MCF 10A (cell line): ENCODE results near the gene DHRS13. TPM values are rescaled to one million over a fixed set of nuclear protein-coding genes. Genes with fewer than 3 reads are reported as not detected.

Source experiments
- microRNA-seq: library from miRNA; unstranded; fragments of <30 nt; microRNA quantifications from one replicate; pipeline ENCODE4 v1.2.0, GENCODE V29; 2022
- total RNA-seq: library from RNA; stranded (reverse); gene quantifications from 2 replicates; pipeline ENCODE4 v1.2.3, GENCODE V29; 2022

The DHRS13 gene
- total RNA-seq, 1 experiment from 2014 or later: 9.5 TPM

Small RNA genes within 50 kb of the gene (microRNA-seq; reads per million reads assigned to microRNA genes)
- gene MIR451B: not detected

Other genes with a start within 250 kb of the DHRS13 start
- 31.4 and 31.8 TPM in 2 replicates for gene SDF2, start 241.2 kb downstream of the DHRS13 start, total RNA-seq
- gene SUPT6H, start 240.9 kb downstream of the DHRS13 start, total RNA-seq: 81.7 and 86.4 TPM in 2 replicates
- 0.86 and 1.1 TPM in 2 replicates for gene PROCA1, start 191.2 kb downstream of the DHRS13 start, total RNA-seq
- gene RAB34, start 185.2 kb downstream of the DHRS13 start, total RNA-seq: 90.0 and 105 TPM in 2 replicates
- gene RPL23A, start 183.1 kb downstream of the DHRS13 start, total RNA-seq: 1,941 and 2,110 TPM in 2 replicates
- gene TLCD1, start 176.8 kb downstream of the DHRS13 start, total RNA-seq: 13.4 and 18.7 TPM in 2 replicates
- 4.5 and 8.6 TPM in 2 replicates for gene NEK8, start 174.3 kb downstream of the DHRS13 start, total RNA-seq
- gene TRAF4, start 159.1 kb downstream of the DHRS13 start, total RNA-seq: 106 and 126 TPM in 2 replicates
- gene FAM222B, start 60.3 kb downstream of the DHRS13 start, total RNA-seq: 18.5 and 22.2 TPM in 2 replicates
- 51.6 and 53.7 TPM in 2 replicates for gene ERAL1, start 48.1 kb downstream of the DHRS13 start, total RNA-seq
- 98.5 and 126 TPM in 2 replicates for gene FLOT2, start 5.3 kb downstream of the DHRS13 start, total RNA-seq
- 37.6 and 38.2 TPM in 2 replicates for gene PHF12, start 48.4 kb upstream of the DHRS13 start, total RNA-seq
- gene SEZ6, start 103.0 kb upstream of the DHRS13 start, total RNA-seq: not detected in 2 replicates
- gene PIPOX, start 140.1 kb upstream of the DHRS13 start, total RNA-seq: not detected in 2 replicates